22Rv1 (cell line): ENCODE measurements around the gene SST.
"Not testable (repeated sequence)": the region's sequence is repeated elsewhere in the genome, so short reads cannot be mapped to it uniquely, and the experiment has no call there.

ENCODE experiments used
- H3K27ac ChIP-seq: fragments of 450-650 bp; 2 replicates; pipeline ENCODE4 v1.5.1; 2017
- CTCF ChIP-seq: fragments of 450-650 bp; IDR thresholded peaks from 2 replicates; pipeline ENCODE4 v1.5.1; 2017; ENCODE audit warnings: mild to moderate bottlenecking
- ZFX ChIP-seq: fragments of 450-650 bp; IDR thresholded peaks from 2 replicates; pipeline ENCODE4 v1.6.1; 2017; ENCODE audit warnings: antibody characterized with exemption, borderline replicate concordance

Gene SST

GRCh38 chr3:187662848-187663409 is 7.3 kb downstream of the SST start:
- TF ChIP-seq ZFX (no peak), CTCF (no peak)
- H3K27ac ChIP-seq = no peak overlapping the region

- TF ChIP-seq CTCF = no peak
- no peak for TF ChIP-seq ZFX
- no peak overlapping the region for H3K27ac ChIP-seq
Measured at GRCh38 chr3:187661267-187661666, 8.9 kb downstream of the SST start.

- TF ChIP-seq ZFX (no peak), CTCF (no peak)
- H3K27ac ChIP-seq = no peak overlapping the region
Measured at GRCh38 chr3:187651282-187651681, 18.9 kb downstream of the SST start.

GRCh38 chr3:187648177-187648576 is 22.0 kb downstream of the SST start:
- TF ChIP-seq ZFX = no peak
- no peak for TF ChIP-seq CTCF
- no peak overlapping the region for H3K27ac ChIP-seq

GRCh38 chr3:187646906-187647660 is 23.1 kb downstream of the SST start:
- no peak overlapping the region for H3K27ac ChIP-seq
- TF ChIP-seq CTCF (no peak), ZFX (no peak)

- not testable (repeated sequence) for H3K27ac ChIP-seq
Measured at GRCh38 chr3:187645379-187645778, 24.8 kb downstream of the SST start.

GRCh38 chr3:187642861-187643260 is 27.3 kb downstream of the SST start:
- TF ChIP-seq ZFX (no peak), CTCF (no peak)
- H3K27ac ChIP-seq = no peak overlapping the region
